ENCODE data around the gene CENPH.

CENPH gene

GRCh38 chr5:69148981-69149675 lies 40.3 kb upstream of the CENPH start:
- H3F3A ChIP-seq (ENCODE audit: insufficient read depth) = no peaks in the 10 kb centered on the region
- no peaks in the 10 kb centered on the region for H3K9me3 ChIP-seq (ENCODE audit: insufficient read depth, low read length)
- H2AFZ ChIP-seq (ENCODE audit: low read depth, low read length, severe bottlenecking) = no peak overlapping the region
- no peak overlapping the region for H3K4me2 ChIP-seq (ENCODE audit: low read depth, low read length, poor library complexity, severe bottlenecking)
- no peaks in the 10 kb centered on the region for H3K27me3 ChIP-seq (ENCODE audit: low read length)
- H3K4me3 ChIP-seq (ENCODE audit: insufficient read depth, low read length, poor library complexity, severe bottlenecking) = no peak overlapping the region
- H3K27ac ChIP-seq (ENCODE audit: low read depth, low read length) = no peak overlapping the region
- H3K9me2 ChIP-seq (replicated peaks; ENCODE audit: insufficient read depth, low read length) = no peaks in the 10 kb centered on the region
- no peak for TF ChIP-seq EZH2phosphoT487 (conservative IDR thresholded peaks at IDR 0.05; ENCODE audit: low read length)
- TF ChIP-seq, protein P1, sequence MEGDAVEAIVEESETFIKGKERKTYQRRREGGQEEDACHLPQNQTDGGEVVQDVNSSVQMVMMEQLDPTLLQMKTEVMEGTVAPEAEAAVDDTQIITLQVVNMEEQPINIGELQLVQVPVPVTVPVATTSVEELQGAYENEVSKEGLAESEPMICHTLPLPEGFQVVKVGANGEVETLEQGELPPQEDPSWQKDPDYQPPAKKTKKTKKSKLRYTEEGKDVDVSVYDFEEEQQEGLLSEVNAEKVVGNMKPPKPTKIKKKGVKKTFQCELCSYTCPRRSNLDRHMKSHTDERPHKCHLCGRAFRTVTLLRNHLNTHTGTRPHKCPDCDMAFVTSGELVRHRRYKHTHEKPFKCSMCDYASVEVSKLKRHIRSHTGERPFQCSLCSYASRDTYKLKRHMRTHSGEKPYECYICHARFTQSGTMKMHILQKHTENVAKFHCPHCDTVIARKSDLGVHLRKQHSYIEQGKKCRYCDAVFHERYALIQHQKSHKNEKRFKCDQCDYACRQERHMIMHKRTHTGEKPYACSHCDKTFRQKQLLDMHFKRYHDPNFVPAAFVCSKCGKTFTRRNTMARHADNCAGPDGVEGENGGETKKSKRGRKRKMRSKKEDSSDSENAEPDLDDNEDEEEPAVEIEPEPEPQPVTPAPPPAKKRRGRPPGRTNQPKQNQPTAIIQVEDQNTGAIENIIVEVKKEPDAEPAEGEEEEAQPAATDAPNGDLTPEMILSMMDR (IDR thresholded peaks at IDR 0.05; ENCODE audit: insufficient read depth, low read length, poor library complexity, severe bottlenecking) = no peak
- no peak overlapping the region for H3K9ac ChIP-seq (ENCODE audit: low read length)
- H3K36me3 ChIP-seq (ENCODE audit: low read length) = no peaks in the 10 kb centered on the region
- H4K20me1 ChIP-seq (ENCODE audit: low read depth, low read length) = no peaks in the 10 kb centered on the region
- no peaks in the 10 kb centered on the region for H3K79me2 ChIP-seq (ENCODE audit: insufficient read depth, low read length)

DNA sequence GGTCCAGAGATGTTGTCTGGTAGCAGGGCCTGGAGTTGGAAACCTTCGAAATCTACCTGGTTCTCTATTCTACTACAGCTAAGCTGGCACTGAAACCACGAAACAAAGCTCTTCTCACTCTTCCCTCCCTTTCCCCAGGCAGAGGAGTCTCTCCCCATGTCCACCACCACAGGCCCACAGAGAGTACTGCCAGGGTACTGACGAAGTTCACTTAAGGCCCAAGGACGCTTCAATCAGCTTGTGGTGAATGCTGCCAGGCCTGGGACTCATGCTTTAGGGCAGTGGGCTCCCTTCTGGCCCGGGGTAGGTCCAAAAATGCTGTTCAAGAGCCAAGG lies 39.7 kb upstream of the CENPH start:
- Histone ChIP-seq H3K4me3 (ENCODE audit: insufficient read depth, low read length, poor library complexity, severe bottlenecking) (no peak overlapping the region), H3K36me3 (ENCODE audit: low read length) (no peaks in the 10 kb centered on the region), H3K9me2 (replicated peaks; ENCODE audit: insufficient read depth, low read length) (no peaks in the 10 kb centered on the region), H3K79me2 (ENCODE audit: insufficient read depth, low read length) (no peaks in the 10 kb centered on the region), H3K4me2 (ENCODE audit: low read depth, low read length, poor library complexity, severe bottlenecking) (no peak overlapping the region), H2AFZ (ENCODE audit: low read depth, low read length, severe bottlenecking) (no peak overlapping the region), H3F3A (ENCODE audit: insufficient read depth) (no peaks in the 10 kb centered on the region), H3K27ac (ENCODE audit: low read depth, low read length) (no peak overlapping the region), H4K20me1 (ENCODE audit: low read depth, low read length) (no peaks in the 10 kb centered on the region), H3K27me3 (ENCODE audit: low read length) (no peaks in the 10 kb centered on the region), H3K9me3 (ENCODE audit: insufficient read depth, low read length) (no peaks in the 10 kb centered on the region), H3K9ac (ENCODE audit: low read length) (no peak overlapping the region)
- TF ChIP-seq, protein P1 (IDR thresholded peaks at IDR 0.05; ENCODE audit: insufficient read depth, low read length, poor library complexity, severe bottlenecking) = no peak

GRCh38 chr5:69152731-69153130 lies 36.7 kb upstream of the CENPH start:
- no peak overlapping the region for H3K4me3 ChIP-seq (ENCODE audit: insufficient read depth, low read length, poor library complexity, severe bottlenecking)
- no peaks in the 10 kb centered on the region for H3K9me3 ChIP-seq (ENCODE audit: insufficient read depth, low read length)
- H3K27me3 ChIP-seq (ENCODE audit: low read length) = no peaks in the 10 kb centered on the region
- no peak overlapping the region for H3K27ac ChIP-seq (ENCODE audit: low read depth, low read length)
- no peak overlapping the region for H3K4me2 ChIP-seq (ENCODE audit: low read depth, low read length, poor library complexity, severe bottlenecking)
- no peaks in the 10 kb centered on the region for H4K20me1 ChIP-seq (ENCODE audit: low read depth, low read length)
- H2AFZ ChIP-seq (ENCODE audit: low read depth, low read length, severe bottlenecking) = no peak overlapping the region
- no peaks in the 10 kb centered on the region for H3K79me2 ChIP-seq (ENCODE audit: insufficient read depth, low read length)
- no peaks in the 10 kb centered on the region for H3F3A ChIP-seq (ENCODE audit: insufficient read depth)
- no peak overlapping the region for H3K9ac ChIP-seq (ENCODE audit: low read length)
- TF ChIP-seq, protein P1 (IDR thresholded peaks at IDR 0.05; ENCODE audit: insufficient read depth, low read length, poor library complexity, severe bottlenecking) = no peak
- no peak for TF ChIP-seq EZH2phosphoT487 (conservative IDR thresholded peaks at IDR 0.05; ENCODE audit: low read length)
- no peaks in the 10 kb centered on the region for H3K9me2 ChIP-seq (replicated peaks; ENCODE audit: insufficient read depth, low read length)
- H3K36me3 ChIP-seq (ENCODE audit: low read length) = no peaks in the 10 kb centered on the region
